ENCODE results near the gene MITF.

DNA sequence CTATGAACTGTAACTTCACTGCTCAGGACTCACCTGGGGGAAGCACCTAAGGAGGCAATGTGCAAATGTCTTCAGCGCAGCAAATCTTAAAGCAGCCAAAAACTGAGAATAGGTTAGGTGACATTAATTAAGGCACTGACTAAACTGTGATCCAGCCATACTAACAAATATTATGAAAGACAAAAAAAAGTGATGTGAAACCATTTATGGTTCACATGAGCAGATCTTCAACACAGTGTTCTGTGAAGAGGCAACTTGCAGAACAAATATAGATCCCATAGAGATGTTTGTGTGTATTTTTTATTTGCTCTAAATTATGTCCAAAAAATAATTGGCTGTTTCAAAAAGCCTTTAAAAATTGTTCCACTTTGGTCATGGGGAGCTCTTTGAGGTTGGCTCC is 24.1 kb upstream of the MITF start:
- TF ChIP-seq, protein P1, sequence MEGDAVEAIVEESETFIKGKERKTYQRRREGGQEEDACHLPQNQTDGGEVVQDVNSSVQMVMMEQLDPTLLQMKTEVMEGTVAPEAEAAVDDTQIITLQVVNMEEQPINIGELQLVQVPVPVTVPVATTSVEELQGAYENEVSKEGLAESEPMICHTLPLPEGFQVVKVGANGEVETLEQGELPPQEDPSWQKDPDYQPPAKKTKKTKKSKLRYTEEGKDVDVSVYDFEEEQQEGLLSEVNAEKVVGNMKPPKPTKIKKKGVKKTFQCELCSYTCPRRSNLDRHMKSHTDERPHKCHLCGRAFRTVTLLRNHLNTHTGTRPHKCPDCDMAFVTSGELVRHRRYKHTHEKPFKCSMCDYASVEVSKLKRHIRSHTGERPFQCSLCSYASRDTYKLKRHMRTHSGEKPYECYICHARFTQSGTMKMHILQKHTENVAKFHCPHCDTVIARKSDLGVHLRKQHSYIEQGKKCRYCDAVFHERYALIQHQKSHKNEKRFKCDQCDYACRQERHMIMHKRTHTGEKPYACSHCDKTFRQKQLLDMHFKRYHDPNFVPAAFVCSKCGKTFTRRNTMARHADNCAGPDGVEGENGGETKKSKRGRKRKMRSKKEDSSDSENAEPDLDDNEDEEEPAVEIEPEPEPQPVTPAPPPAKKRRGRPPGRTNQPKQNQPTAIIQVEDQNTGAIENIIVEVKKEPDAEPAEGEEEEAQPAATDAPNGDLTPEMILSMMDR (IDR thresholded peaks at IDR 0.05; ENCODE audit: low read depth, low read length, poor library complexity, severe bottlenecking), result no peak
- TF ChIP-seq EZH2phosphoT487 (IDR thresholded peaks at IDR 0.05; ENCODE audit: borderline replicate concordance, low read length), result no peak
